ENCODE results near the gene NPTXR.
A peak's percentile ranks its signal among the peaks of the same experiment; 100 is the strongest.

- TF ChIP-seq EP300 (IDR thresholded peaks at IDR 0.05), result no peak
- TF ChIP-seq POLR2AphosphoS5 (IDR thresholded peaks at IDR 0.05), result peak in 1 of 4 donors; percentile 5
- TF ChIP-seq POLR2A (IDR thresholded peaks at IDR 0.05), result no peak
- TF ChIP-seq, protein P1, sequence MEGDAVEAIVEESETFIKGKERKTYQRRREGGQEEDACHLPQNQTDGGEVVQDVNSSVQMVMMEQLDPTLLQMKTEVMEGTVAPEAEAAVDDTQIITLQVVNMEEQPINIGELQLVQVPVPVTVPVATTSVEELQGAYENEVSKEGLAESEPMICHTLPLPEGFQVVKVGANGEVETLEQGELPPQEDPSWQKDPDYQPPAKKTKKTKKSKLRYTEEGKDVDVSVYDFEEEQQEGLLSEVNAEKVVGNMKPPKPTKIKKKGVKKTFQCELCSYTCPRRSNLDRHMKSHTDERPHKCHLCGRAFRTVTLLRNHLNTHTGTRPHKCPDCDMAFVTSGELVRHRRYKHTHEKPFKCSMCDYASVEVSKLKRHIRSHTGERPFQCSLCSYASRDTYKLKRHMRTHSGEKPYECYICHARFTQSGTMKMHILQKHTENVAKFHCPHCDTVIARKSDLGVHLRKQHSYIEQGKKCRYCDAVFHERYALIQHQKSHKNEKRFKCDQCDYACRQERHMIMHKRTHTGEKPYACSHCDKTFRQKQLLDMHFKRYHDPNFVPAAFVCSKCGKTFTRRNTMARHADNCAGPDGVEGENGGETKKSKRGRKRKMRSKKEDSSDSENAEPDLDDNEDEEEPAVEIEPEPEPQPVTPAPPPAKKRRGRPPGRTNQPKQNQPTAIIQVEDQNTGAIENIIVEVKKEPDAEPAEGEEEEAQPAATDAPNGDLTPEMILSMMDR (IDR thresholded peaks at IDR 0.05), result no peak
These were observed 18.1 kb upstream of the NPTXR start for GRCh38 chr22:38861927-38862326.
